GM23248 (cell line): Measurements from ENCODE around the gene HNF1A.

Experiments used
- EZH2 ChIP-seq: fragments of 200-600 bp; sonication (generic); IDR thresholded peaks from 2 replicates; pipeline ENCODE4 v1.6.1; 2018; ENCODE audit warnings: antibody characterized with exemption, mild to moderate bottlenecking; ENCODE audit not compliant: insufficient read depth, poor library complexity, severe bottlenecking
- EZH2phosphoT487 ChIP-seq: fragments of 200-600 bp; sonication (generic); IDR thresholded peaks from 2 replicates; pipeline ENCODE4 v1.6.1; 2018; ENCODE audit warnings: antibody characterized with exemption, moderate library complexity, mild to moderate bottlenecking, low read depth; ENCODE audit not compliant: insufficient read depth

- no peak for TF ChIP-seq EZH2
- no peak for TF ChIP-seq EZH2phosphoT487
Measured at GRCh38 chr12:120970310-120970709, 8.0 kb upstream of the HNF1A start.
